ENCODE results near the gene PRTN3.

PRTN3 gene

GRCh38 chr19:806815-807421, 33.9 kb upstream of the PRTN3 start:
- H3K9me3 ChIP-seq (replicated peaks in 1 of 2; ENCODE audit: control insufficient read depth in 2 of 2, insufficient read depth in 1 of 2, low read depth in 1 of 2, low read length in 2 of 2), result no peaks in the 10 kb centered on the region
- H4K91ac ChIP-seq (ENCODE audit: low read depth, low read length, poor library complexity), result no peak overlapping the region
- H3K4me3 ChIP-seq (ENCODE audit: low read length in 2 of 2), result peak overlapping the region in 1 of 2 donors; percentile 29
- no peak overlapping the region for H3K14ac ChIP-seq (ENCODE audit: low read length)
- H3K4ac ChIP-seq (ENCODE audit: low read length), result no peak overlapping the region
- no peak for DNase-seq (ENCODE audit: low spot score)
- H2BK5ac ChIP-seq (ENCODE audit: low read length), result no peak overlapping the region
- no CpG with 5 or more reads among the region's 34 CpGs for WGBS, 2 donors (ENCODE audit: extremely low coverage in 2 of 2, insufficient read length in 2 of 2, insufficient replicate concordance in 1 of 2)
- peaks cover 3 to 7% of the 10 kb centered on the region in 2 donors for H3K4me1 ChIP-seq (ENCODE audit: control insufficient read depth in 2 of 2, insufficient read depth in 1 of 2, low read depth in 1 of 2, low read length in 2 of 2)
- no peak overlapping the region for H3K4me2 ChIP-seq (ENCODE audit: insufficient read depth, low read length, poor library complexity, severe bottlenecking)
- peak overlapping the region; percentile 84 for H3K9ac ChIP-seq (ENCODE audit: low read depth, low read length, poor library complexity)
- no peak overlapping the region for H2BK120ac ChIP-seq (ENCODE audit: low read depth, low read length)
- no peak overlapping the region for H4K8ac ChIP-seq (ENCODE audit: low read depth, low read length)
- peaks cover 41% of the 10 kb centered on the region for H3K79me1 ChIP-seq (ENCODE audit: low read depth, low read length)
- no peak overlapping the region for H3K27ac ChIP-seq (replicated peaks; ENCODE audit: low read length)
- no peak overlapping the region for H2BK12ac ChIP-seq (ENCODE audit: low read length)
- H2BK15ac ChIP-seq (ENCODE audit: low read length), result no peak overlapping the region
- no peaks in the 10 kb centered on the region for H3K27me3 ChIP-seq (ENCODE audit: control insufficient read depth in 3 of 3, insufficient read depth in 3 of 3, low read depth in 1 of 3, low read length in 3 of 3)
- no peak overlapping the region for H2AK5ac ChIP-seq (ENCODE audit: low read depth, low read length)
- H3K23ac ChIP-seq (ENCODE audit: low read depth, low read length, poor library complexity), result peak overlapping the region; percentile 91
- no peak overlapping the region for H3K18ac ChIP-seq (ENCODE audit: low read length)
- H3K36me3 ChIP-seq (replicated peaks in 1 of 2; ENCODE audit: control insufficient read depth in 2 of 2, insufficient read depth in 2 of 2, low read length in 2 of 2), result peaks cover 82 to 100% of the 10 kb centered on the region in 2 donors
- no peak overlapping the region for H2AFZ ChIP-seq (ENCODE audit: low read length)

GRCh38 chr19:807627-808422, 33.0 kb upstream of the PRTN3 start:
- Histone ChIP-seq H2BK120ac (ENCODE audit: low read depth, low read length) (no peak overlapping the region), H2BK5ac (ENCODE audit: low read length) (no peak overlapping the region), H3K4ac (ENCODE audit: low read length) (no peak overlapping the region), H3K9ac (ENCODE audit: low read depth, low read length, poor library complexity) (no peak overlapping the region), H3K18ac (ENCODE audit: low read length) (no peak overlapping the region), H3K4me2 (ENCODE audit: insufficient read depth, low read length, poor library complexity, severe bottlenecking) (no peak overlapping the region), H3K14ac (ENCODE audit: low read length) (no peak overlapping the region), H3K23ac (ENCODE audit: low read depth, low read length, poor library complexity) (no peak overlapping the region), H2BK15ac (ENCODE audit: low read length) (no peak overlapping the region), H4K8ac (ENCODE audit: low read depth, low read length) (no peak overlapping the region), H3K27me3 (ENCODE audit: control insufficient read depth in 3 of 3, insufficient read depth in 3 of 3, low read depth in 1 of 3, low read length in 3 of 3) (no peaks in the 10 kb centered on the region), H2AFZ (ENCODE audit: low read length) (no peak overlapping the region), H4K91ac (ENCODE audit: low read depth, low read length, poor library complexity) (no peak overlapping the region), H3K4me3 (ENCODE audit: low read length in 2 of 2) (no peak overlapping the region), H3K36me3 (replicated peaks in 1 of 2; ENCODE audit: control insufficient read depth in 2 of 2, insufficient read depth in 2 of 2, low read length in 2 of 2) (peaks cover 86 to 94% of the 10 kb centered on the region in 2 donors), H2BK12ac (ENCODE audit: low read length) (no peak overlapping the region), H3K27ac (replicated peaks; ENCODE audit: low read length) (no peak overlapping the region), H2AK5ac (ENCODE audit: low read depth, low read length) (no peak overlapping the region), H3K4me1 (ENCODE audit: control insufficient read depth in 2 of 2, insufficient read depth in 1 of 2, low read depth in 1 of 2, low read length in 2 of 2) (no peaks in the 10 kb centered on the region), H3K9me3 (replicated peaks in 1 of 2; ENCODE audit: control insufficient read depth in 2 of 2, insufficient read depth in 1 of 2, low read depth in 1 of 2, low read length in 2 of 2) (peaks cover 0 to under 1% of the 10 kb centered on the region in 2 donors), H3K79me1 (ENCODE audit: low read depth, low read length) (peaks cover 42% of the 10 kb centered on the region)
- WGBS, 2 donors (ENCODE audit: extremely low coverage in 2 of 2, insufficient read length in 2 of 2, insufficient replicate concordance in 1 of 2), result 100% methylated on average over 1 of the region's 44 CpGs
- DNase-seq (ENCODE audit: low spot score), result no peak

GRCh38 chr19:808423-808775, 32.4 kb upstream of the PRTN3 start:
- Histone ChIP-seq H3K18ac (ENCODE audit: low read length) (no peak overlapping the region), H2BK15ac (ENCODE audit: low read length) (no peak overlapping the region), H3K4ac (ENCODE audit: low read length) (no peak overlapping the region), H3K9ac (ENCODE audit: low read depth, low read length, poor library complexity) (no peak overlapping the region), H3K4me2 (ENCODE audit: insufficient read depth, low read length, poor library complexity, severe bottlenecking) (no peak overlapping the region), H3K23ac (ENCODE audit: low read depth, low read length, poor library complexity) (no peak overlapping the region), H4K8ac (ENCODE audit: low read depth, low read length) (no peak overlapping the region), H2AFZ (ENCODE audit: low read length) (no peak overlapping the region), H4K91ac (ENCODE audit: low read depth, low read length, poor library complexity) (no peak overlapping the region), H2BK120ac (ENCODE audit: low read depth, low read length) (no peak overlapping the region), H3K36me3 (replicated peaks in 1 of 2; ENCODE audit: control insufficient read depth in 2 of 2, insufficient read depth in 2 of 2, low read length in 2 of 2) (peaks cover 84 to 88% of the 10 kb centered on the region in 2 donors), H3K27me3 (ENCODE audit: control insufficient read depth in 3 of 3, insufficient read depth in 3 of 3, low read depth in 1 of 3, low read length in 3 of 3) (no peaks in the 10 kb centered on the region), H3K9me3 (replicated peaks in 1 of 2; ENCODE audit: control insufficient read depth in 2 of 2, insufficient read depth in 1 of 2, low read depth in 1 of 2, low read length in 2 of 2) (peaks cover 0 to 1% of the 10 kb centered on the region in 2 donors), H3K4me3 (ENCODE audit: low read length in 2 of 2) (no peak overlapping the region), H2BK5ac (ENCODE audit: low read length) (no peak overlapping the region), H3K79me1 (ENCODE audit: low read depth, low read length) (peaks cover 45% of the 10 kb centered on the region), H2BK12ac (ENCODE audit: low read length) (no peak overlapping the region), H2AK5ac (ENCODE audit: low read depth, low read length) (no peak overlapping the region), H3K4me1 (ENCODE audit: control insufficient read depth in 2 of 2, insufficient read depth in 1 of 2, low read depth in 1 of 2, low read length in 2 of 2) (no peaks in the 10 kb centered on the region), H3K14ac (ENCODE audit: low read length) (no peak overlapping the region), H3K27ac (replicated peaks; ENCODE audit: low read length) (no peak overlapping the region)
- no peak for DNase-seq (ENCODE audit: low spot score)
- no CpG with 5 or more reads among the region's 26 CpGs for WGBS, 2 donors (ENCODE audit: extremely low coverage in 2 of 2, insufficient read length in 2 of 2, insufficient replicate concordance in 1 of 2)

- peak overlapping the region; percentile 38 for H3K14ac ChIP-seq (ENCODE audit: low read length)
- no peaks in the 10 kb centered on the region for H3K27me3 ChIP-seq (ENCODE audit: control insufficient read depth in 3 of 3, insufficient read depth in 3 of 3, low read depth in 1 of 3, low read length in 3 of 3)
- H2BK15ac ChIP-seq (ENCODE audit: low read length), result no peak overlapping the region
- H3K18ac ChIP-seq (ENCODE audit: low read length), result no peak overlapping the region
- no peak overlapping the region for H2BK120ac ChIP-seq (ENCODE audit: low read depth, low read length)
- no peak for DNase-seq (ENCODE audit: low spot score)
- no peak overlapping the region for H3K4ac ChIP-seq (ENCODE audit: low read length)
- no peak overlapping the region for H3K4me3 ChIP-seq (ENCODE audit: low read length in 2 of 2)
- H2AK5ac ChIP-seq (ENCODE audit: low read depth, low read length), result no peak overlapping the region
- WGBS, 2 donors (ENCODE audit: extremely low coverage in 2 of 2, insufficient read length in 2 of 2, insufficient replicate concordance in 1 of 2), result no CpG with 5 or more reads among the region's 30 CpGs
- peak overlapping the region; percentile 12 for H3K23ac ChIP-seq (ENCODE audit: low read depth, low read length, poor library complexity)
- H2BK12ac ChIP-seq (ENCODE audit: low read length), result no peak overlapping the region
- no peak overlapping the region for H4K8ac ChIP-seq (ENCODE audit: low read depth, low read length)
- peaks cover 0 to 3% of the 10 kb centered on the region in 2 donors for H3K9me3 ChIP-seq (replicated peaks in 1 of 2; ENCODE audit: control insufficient read depth in 2 of 2, insufficient read depth in 1 of 2, low read depth in 1 of 2, low read length in 2 of 2)
- H2AFZ ChIP-seq (ENCODE audit: low read length), result no peak overlapping the region
- no peak overlapping the region for H4K91ac ChIP-seq (ENCODE audit: low read depth, low read length, poor library complexity)
- peak overlapping the region; percentile 66 for H2BK5ac ChIP-seq (ENCODE audit: low read length)
- H3K27ac ChIP-seq (replicated peaks; ENCODE audit: low read length), result no peak overlapping the region
- H3K4me1 ChIP-seq (ENCODE audit: control insufficient read depth in 2 of 2, insufficient read depth in 1 of 2, low read depth in 1 of 2, low read length in 2 of 2), result no peaks in the 10 kb centered on the region
- H3K36me3 ChIP-seq (replicated peaks in 1 of 2; ENCODE audit: control insufficient read depth in 2 of 2, insufficient read depth in 2 of 2, low read length in 2 of 2), result peaks cover 75 to 85% of the 10 kb centered on the region in 2 donors
- peaks cover 41% of the 10 kb centered on the region for H3K79me1 ChIP-seq (ENCODE audit: low read depth, low read length)
- no peak overlapping the region for H3K4me2 ChIP-seq (ENCODE audit: insufficient read depth, low read length, poor library complexity, severe bottlenecking)
- no peak overlapping the region for H3K9ac ChIP-seq (ENCODE audit: low read depth, low read length, poor library complexity)
These were observed 30.5 kb upstream of the PRTN3 start for GRCh38 chr19:810077-810855.

Measured in neuronal stem cell (in vitro differentiated cells).